Activated naive CD4-positive, alpha-beta T cell treated with anti-CD3 and anti-CD28 coated beads, Interleukin-2, amount 50 U/mL, for 24 hours (primary cell): Measurements from ENCODE around the gene XPO1.
"Not testable (repeated sequence)": the region's sequence is repeated elsewhere in the genome, so short reads cannot be mapped to it uniquely, and the experiment has no call there.

Source experiments
- H3K27ac Mint-ChIP-seq: one replicate; pipeline ENCODE4 v1.8.0; 2021; ENCODE audit warnings: mild to moderate bottlenecking, mixed read lengths
- H3K27me3 Mint-ChIP-seq: one replicate; pipeline ENCODE4 v1.8.0; 2021; ENCODE audit warnings: mixed read lengths
- H3K36me3 Mint-ChIP-seq: one replicate; pipeline ENCODE4 v1.8.0; 2021; ENCODE audit warnings: mixed read lengths
- H3K4me1 Mint-ChIP-seq: one replicate; pipeline ENCODE4 v1.8.0; 2021; ENCODE audit warnings: mixed read lengths
- H3K4me3 Mint-ChIP-seq: one replicate; pipeline ENCODE4 v1.8.0; 2021; ENCODE audit warnings: mild to moderate bottlenecking, mixed read lengths
- H3K9me3 Mint-ChIP-seq: one replicate; pipeline ENCODE4 v1.8.0; 2021; ENCODE audit warnings: mixed read lengths

Gene XPO1

GRCh38 chr2:61538200-61538919 lies at the start of gene XPO1:
Gene XPO1 (minus strand): TSS chr2:61538356. CDS start chr2:61533897, 4,459 bp downstream.
- Mint-ChIP-seq H3K4me3 (peak within 1 kb of the TSS; percentile 94), H3K36me3 (peaks cover 3% of the 10 kb centered on the region), H3K4me1 (peaks cover 32% of the 10 kb centered on the region), H3K27ac (peak within 1 kb of the TSS; percentile 100), H3K9me3 (no peaks in the 10 kb centered on the region), H3K27me3 (no peaks in the 10 kb centered on the region)

- not testable (repeated sequence) for H3K4me3 Mint-ChIP-seq, H3K4me1 Mint-ChIP-seq, H3K36me3 Mint-ChIP-seq, H3K27me3 Mint-ChIP-seq, H3K9me3 Mint-ChIP-seq, H3K27ac Mint-ChIP-seq
These were observed 48.8 kb upstream of the XPO1 start for GRCh38 chr2:61586928-61587327.

GRCh38 chr2:61585383-61585782 lies 47.2 kb upstream of the XPO1 start:
- H3K4me1 Mint-ChIP-seq = peaks cover 5% of the 10 kb centered on the region
- no peaks in the 10 kb centered on the region for H3K9me3 Mint-ChIP-seq
- H3K27ac Mint-ChIP-seq = no peak overlapping the region
- no peak overlapping the region for H3K4me3 Mint-ChIP-seq
- H3K36me3 Mint-ChIP-seq = no peaks in the 10 kb centered on the region
- H3K27me3 Mint-ChIP-seq = no peaks in the 10 kb centered on the region

GRCh38 chr2:61584368-61584767 lies 46.2 kb upstream of the XPO1 start:
- H3K9me3 Mint-ChIP-seq, H3K36me3 Mint-ChIP-seq, H3K27ac Mint-ChIP-seq, H3K4me1 Mint-ChIP-seq, H3K27me3 Mint-ChIP-seq, H3K4me3 Mint-ChIP-seq: not testable (repeated sequence)

GRCh38 chr2:61582165-61582564 lies 44.0 kb upstream of the XPO1 start:
- no peak overlapping the region for H3K27ac Mint-ChIP-seq
- H3K4me1 Mint-ChIP-seq = peaks cover 9% of the 10 kb centered on the region
- H3K27me3 Mint-ChIP-seq = no peaks in the 10 kb centered on the region
- H3K36me3 Mint-ChIP-seq = no peaks in the 10 kb centered on the region
- H3K4me3 Mint-ChIP-seq = no peak overlapping the region
- no peaks in the 10 kb centered on the region for H3K9me3 Mint-ChIP-seq

GRCh38 chr2:61581716-61582115 lies 43.6 kb upstream of the XPO1 start:
- Mint-ChIP-seq H3K27ac (no peak overlapping the region), H3K4me1 (peaks cover 9% of the 10 kb centered on the region), H3K27me3 (no peaks in the 10 kb centered on the region), H3K4me3 (no peak overlapping the region), H3K9me3 (no peaks in the 10 kb centered on the region), H3K36me3 (no peaks in the 10 kb centered on the region)

GRCh38 chr2:61575447-61575859 lies 37.3 kb upstream of the XPO1 start:
- Mint-ChIP-seq H3K36me3 (peaks cover 3% of the 10 kb centered on the region), H3K27ac (peak overlapping the region; percentile 83), H3K4me3 (peak overlapping the region; percentile 6), H3K4me1 (peaks cover 15% of the 10 kb centered on the region), H3K27me3 (no peaks in the 10 kb centered on the region), H3K9me3 (no peaks in the 10 kb centered on the region)

GRCh38 chr2:61566566-61566965 lies 28.4 kb upstream of the XPO1 start:
- no peaks in the 10 kb centered on the region for H3K9me3 Mint-ChIP-seq
- no peak overlapping the region for H3K27ac Mint-ChIP-seq
- H3K4me3 Mint-ChIP-seq = no peak overlapping the region
- no peaks in the 10 kb centered on the region for H3K36me3 Mint-ChIP-seq
- no peaks in the 10 kb centered on the region for H3K4me1 Mint-ChIP-seq
- no peaks in the 10 kb centered on the region for H3K27me3 Mint-ChIP-seq

- no peaks in the 10 kb centered on the region for H3K9me3 Mint-ChIP-seq
- no peak overlapping the region for H3K27ac Mint-ChIP-seq
- no peaks in the 10 kb centered on the region for H3K27me3 Mint-ChIP-seq
- H3K4me1 Mint-ChIP-seq = no peaks in the 10 kb centered on the region
- H3K36me3 Mint-ChIP-seq = no peaks in the 10 kb centered on the region
- H3K4me3 Mint-ChIP-seq = no peak overlapping the region
These were observed 24.5 kb upstream of the XPO1 start for GRCh38 chr2:61562615-61563014.

GRCh38 chr2:61558160-61558559 lies 20.0 kb upstream of the XPO1 start:
- H3K4me3 Mint-ChIP-seq = no peak overlapping the region
- H3K4me1 Mint-ChIP-seq = no peaks in the 10 kb centered on the region
- H3K27ac Mint-ChIP-seq = no peak overlapping the region
- no peaks in the 10 kb centered on the region for H3K36me3 Mint-ChIP-seq
- no peaks in the 10 kb centered on the region for H3K27me3 Mint-ChIP-seq
- no peaks in the 10 kb centered on the region for H3K9me3 Mint-ChIP-seq

- H3K4me3 Mint-ChIP-seq = no peak overlapping the region
- H3K4me1 Mint-ChIP-seq = no peaks in the 10 kb centered on the region
- H3K9me3 Mint-ChIP-seq = no peaks in the 10 kb centered on the region
- no peaks in the 10 kb centered on the region for H3K36me3 Mint-ChIP-seq
- no peaks in the 10 kb centered on the region for H3K27me3 Mint-ChIP-seq
- H3K27ac Mint-ChIP-seq = no peak overlapping the region
These were observed 19.2 kb upstream of the XPO1 start for GRCh38 chr2:61557381-61557780.

- Mint-ChIP-seq H3K4me3 (no peak overlapping the region), H3K27ac (no peak overlapping the region), H3K9me3 (no peaks in the 10 kb centered on the region), H3K27me3 (no peaks in the 10 kb centered on the region), H3K36me3 (no peaks in the 10 kb centered on the region), H3K4me1 (no peaks in the 10 kb centered on the region)
These were observed 16.4 kb upstream of the XPO1 start for GRCh38 chr2:61554604-61555003.

GRCh38 chr2:61550375-61551209 lies 12.4 kb upstream of the XPO1 start:
- Mint-ChIP-seq H3K27me3 (no peaks in the 10 kb centered on the region), H3K4me1 (no peaks in the 10 kb centered on the region), H3K27ac (no peak overlapping the region), H3K9me3 (no peaks in the 10 kb centered on the region), H3K4me3 (no peak overlapping the region), H3K36me3 (no peaks in the 10 kb centered on the region)

- Mint-ChIP-seq H3K27ac (no peak overlapping the region), H3K27me3 (no peaks in the 10 kb centered on the region), H3K36me3 (no peaks in the 10 kb centered on the region), H3K4me3 (no peak overlapping the region), H3K9me3 (no peaks in the 10 kb centered on the region), H3K4me1 (no peaks in the 10 kb centered on the region)
These were observed 11.4 kb upstream of the XPO1 start for GRCh38 chr2:61549546-61549945.

GRCh38 chr2:61543062-61543461 lies 4.9 kb upstream of the XPO1 start:
- H3K27me3 Mint-ChIP-seq = no peaks in the 10 kb centered on the region
- no peaks in the 10 kb centered on the region for H3K36me3 Mint-ChIP-seq
- no peak overlapping the region for H3K27ac Mint-ChIP-seq
- no peaks in the 10 kb centered on the region for H3K9me3 Mint-ChIP-seq
- H3K4me1 Mint-ChIP-seq = peaks cover 11% of the 10 kb centered on the region
- no peak overlapping the region for H3K4me3 Mint-ChIP-seq

- peaks cover 18% of the 10 kb centered on the region for H3K4me1 Mint-ChIP-seq
- peak overlapping the region; percentile 76 for H3K27ac Mint-ChIP-seq
- H3K36me3 Mint-ChIP-seq, H3K4me3 Mint-ChIP-seq, H3K27me3 Mint-ChIP-seq, H3K9me3 Mint-ChIP-seq: not testable (repeated sequence)
These were observed 2.0 kb upstream of the XPO1 start for GRCh38 chr2:61540167-61540566.
